H1 (cell line): Measurements from ENCODE around the gene NAA10. TPM values are rescaled to one million over a fixed set of nuclear protein-coding genes. Genes with fewer than 3 reads are reported as not detected.

Source experiments
- CTCF ChIA-PET: fragments of 300-600 bp; sonication (Branson Sonifier 250); formaldehyde crosslinking; loops from one replicate; lab custom pipeline; 2021; ENCODE audit not compliant: partially characterized antibody; lab: Charles Lee
- POLR2A ChIA-PET: fragments of 300-600 bp; sonication (Branson Sonifier 250); formaldehyde crosslinking; loops from one replicate; lab custom pipeline; 2021; ENCODE audit warnings: inconsistent platforms; ENCODE audit not compliant: partially characterized antibody; lab: Charles Lee
- DNase-seq, 2 experiments: peaks; one replicate each; pipeline versions ENCODE4 v3.0.0 to v3.0.0-alpha.2; 2010 to 2022; ENCODE audit warnings: low spot score in 2 of 2, low read depth in 1 of 2, mixed read lengths in 1 of 2
- FAIRE-seq: peaks from 2 replicates; lab custom pipeline; 2011; peaks lifted over from hg19 to GRCh38; lab: Jason Lieb, UNC
- H2AFZ ChIP-seq: 2 replicates; pipeline ENCODE4 v1.8.1; 2012; ENCODE audit warnings: low read length, inconsistent platforms
- H2AK5ac ChIP-seq: 2 replicates; pipeline ENCODE4 v1.6.1; 2013; ENCODE audit warnings: low read depth, low read length
- H2BK120ac ChIP-seq: replicated peaks from 2 replicates; pipeline ENCODE3; 2013; ENCODE audit warnings: low read depth, low read length, inconsistent platforms
- H2BK12ac ChIP-seq: 2 replicates; pipeline ENCODE4 v1.6.1; 2013; ENCODE audit warnings: low read depth, low read length
- H2BK15ac ChIP-seq: 2 replicates; pipeline ENCODE4 v1.6.1; 2013; ENCODE audit warnings: low read length
- H2BK20ac ChIP-seq: 2 replicates; pipeline ENCODE4 v1.6.1; 2013; ENCODE audit warnings: low read length
- H2BK5ac ChIP-seq: 2 replicates; pipeline ENCODE4 v1.6.1; 2013; ENCODE audit warnings: low read depth, low read length
- H3K14ac ChIP-seq: 2 replicates; pipeline ENCODE4 v1.6.1; 2013; ENCODE audit warnings: inconsistent platforms; ENCODE audit not compliant: insufficient read length
- H3K18ac ChIP-seq: 2 replicates; pipeline ENCODE4 v1.6.1; 2013; ENCODE audit warnings: low read length; ENCODE audit errors: extremely low read depth
- H3K23ac ChIP-seq: 2 replicates; pipeline ENCODE4 v1.6.1; 2013; ENCODE audit warnings: inconsistent platforms; ENCODE audit not compliant: insufficient read length
- H3K23me2 ChIP-seq: 2 replicates; pipeline ENCODE4 v1.6.1; 2013; ENCODE audit warnings: low read depth, low read length
- H3K27ac ChIP-seq: 2 replicates; pipeline ENCODE4 v1.6.1; 2011; ENCODE audit warnings: low read depth, low read length, inconsistent platforms
- H3K27me3 ChIP-seq, 4 experiments: replicated peaks in 1 of 4; 1 replicate in 1 of 4; 2 replicates in 3 of 4; pipeline versions ENCODE4 v1.6.1 to v1.8.1; 2011 to 2013; ENCODE audit warnings: low read length in 3 of 4, mild to moderate bottlenecking in 3 of 4, inconsistent platforms in 2 of 4, mixed read lengths in 2 of 4, moderate library complexity in 1 of 4; ENCODE audit not compliant: control insufficient read depth in 3 of 4, insufficient read depth in 3 of 4; ENCODE audit errors: extremely low read depth in 1 of 4
- H3K36me3 ChIP-seq, 4 experiments: 2 replicates each; pipeline versions ENCODE4 v1.6.1 to v1.8.1; 2011 to 2013; ENCODE audit warnings: mild to moderate bottlenecking in 4 of 4, low read length in 3 of 4, moderate library complexity in 2 of 4, control low read depth in 1 of 4, inconsistent platforms in 1 of 4; ENCODE audit not compliant: insufficient read depth in 4 of 4, control insufficient read depth in 2 of 4
- H3K4ac ChIP-seq: replicated peaks from 2 replicates; pipeline ENCODE3; 2013; ENCODE audit warnings: low read length, low read depth, mixed read lengths, inconsistent platforms; ENCODE audit not compliant: insufficient read length
- H3K4me1 ChIP-seq, 4 experiments: replicated peaks in 1 of 4; 1 replicate in 1 of 4; 2 replicates in 3 of 4; pipeline versions ENCODE4 v1.6.1 to v1.8.1; 2011 to 2013; ENCODE audit warnings: low read length in 3 of 4, inconsistent platforms in 2 of 4, mixed read lengths in 1 of 4; ENCODE audit not compliant: insufficient read depth in 4 of 4, control insufficient read depth in 3 of 4
- H3K4me2 ChIP-seq, 2 experiments: 2 replicates each; pipeline versions ENCODE4 v1.6.1 to v1.8.1; 2011 to 2013; ENCODE audit warnings: low read depth in 2 of 2, low read length in 2 of 2, control low read depth in 1 of 2, inconsistent platforms in 1 of 2, mild to moderate bottlenecking in 1 of 2; ENCODE audit not compliant: insufficient read depth in 1 of 2
- H3K4me3 ChIP-seq, 4 experiments: fragments of 200-600, 300-600 bp in 1 of 4; sonication (generic), shearing (Covaris generic), sonication (Bioruptor Twin) in 1 of 4; 2 replicates each; pipeline versions ENCODE4 v1.5.1 to v1.8.1; 2011 to 2016; ENCODE audit warnings: low read length in 4 of 4, low read depth in 3 of 4, control low read depth in 2 of 4, inconsistent platforms in 2 of 4, mild to moderate bottlenecking in 2 of 4, mixed read lengths in 1 of 4, moderate library complexity in 1 of 4; ENCODE audit not compliant: insufficient read depth in 2 of 4; ENCODE audit errors: extremely low read depth in 1 of 4
- H3K56ac ChIP-seq: replicated peaks from 2 replicates; pipeline ENCODE3; 2013; ENCODE audit warnings: low read depth, mild to moderate bottlenecking, mixed read lengths, low read length, inconsistent platforms; ENCODE audit not compliant: insufficient read length
- H3K79me1 ChIP-seq: 2 replicates; pipeline ENCODE4 v1.6.1; 2013; ENCODE audit warnings: low read depth, low read length, control low read depth
- H3K79me2 ChIP-seq, 2 experiments: 2 replicates each; pipeline versions ENCODE4 v1.6.1 to v1.8.1; 2012 to 2013; ENCODE audit warnings: low read length in 2 of 2, mild to moderate bottlenecking in 2 of 2, inconsistent platforms in 1 of 2; ENCODE audit not compliant: insufficient read depth in 2 of 2, control insufficient read depth in 1 of 2
- H3K9ac ChIP-seq, 4 experiments: replicated peaks in 1 of 4; 1 replicate in 1 of 4; 2 replicates in 3 of 4; pipeline versions ENCODE4 v1.6.1 to v1.8.1; 2011 to 2013; ENCODE audit warnings: low read depth in 3 of 4, low read length in 3 of 4, control low read depth in 2 of 4, mild to moderate bottlenecking in 2 of 4, moderate library complexity in 2 of 4, inconsistent platforms in 1 of 4; ENCODE audit errors: extremely low read depth in 1 of 4
- H3K9me3 ChIP-seq, 2 experiments: 2 replicates each; pipeline versions ENCODE4 v1.6.1 to v1.8.1; 2012 to 2013; ENCODE audit warnings: mild to moderate bottlenecking in 2 of 2, moderate library complexity in 2 of 2, control low read depth in 1 of 2, inconsistent platforms in 1 of 2, low read depth in 1 of 2, low read length in 1 of 2, mixed read lengths in 1 of 2; ENCODE audit not compliant: insufficient read depth in 2 of 2
- H4K20me1 ChIP-seq, 2 experiments: replicated peaks in 1 of 2; 2 replicates each; pipeline versions ENCODE3 to v1.8.1; 2011 to 2013; ENCODE audit warnings: inconsistent platforms in 2 of 2, low read length in 2 of 2, mild to moderate bottlenecking in 1 of 2; ENCODE audit not compliant: insufficient read depth in 2 of 2, control insufficient read depth in 1 of 2
- H4K5ac ChIP-seq: 2 replicates; pipeline ENCODE4 v1.6.1; 2013; ENCODE audit warnings: low read length, low read depth, mixed read lengths, inconsistent platforms; ENCODE audit not compliant: insufficient read length
- H4K8ac ChIP-seq: 2 replicates; pipeline ENCODE4 v1.8.0; 2013; ENCODE audit warnings: mild to moderate bottlenecking, moderate library complexity, low read length, inconsistent platforms; ENCODE audit not compliant: insufficient read depth; ENCODE audit errors: extremely low read depth
- H4K91ac ChIP-seq: replicated peaks from 2 replicates; pipeline ENCODE3; 2013; ENCODE audit warnings: low read length, mixed read lengths, inconsistent platforms; ENCODE audit not compliant: insufficient read length
- BRCA1 ChIP-seq: IDR thresholded peaks from 2 replicates; pipeline ENCODE4 v1.6.1; 2012; ENCODE audit warnings: low read depth, low read length, improper control_type of control experiment
- CBX8 ChIP-seq: fragments of 300-800, 300-1000 bp; sonication (generic); IDR thresholded peaks from 2 replicates; pipeline ENCODE4 v1.7.1; 2016; ENCODE audit warnings: low read depth, low read length, borderline replicate concordance
- MAFK ChIP-seq: IDR thresholded peaks from 2 replicates; pipeline ENCODE4 v1.6.1; 2012; ENCODE audit warnings: low read depth, mild to moderate bottlenecking, improper control_type of control experiment, low read length
- POLR2AphosphoS5 ChIP-seq: IDR thresholded peaks from 2 replicates; pipeline ENCODE4 v1.6.1; 2011; ENCODE audit warnings: low read depth, low read length
- SRF ChIP-seq: IDR thresholded peaks from 2 replicates; pipeline ENCODE4 v1.6.1; 2011; ENCODE audit warnings: mild to moderate bottlenecking, low read depth, low read length, moderate library complexity
- SUZ12 ChIP-seq: fragments of 200-600 bp; sonication (generic); IDR thresholded peaks from 2 replicates; pipeline ENCODE4 v1.6.1; 2012; ENCODE audit warnings: mild to moderate bottlenecking, inconsistent platforms, low read length, moderate library complexity, mixed read lengths
- TAF7 ChIP-seq: optimal IDR thresholded peaks from 2 replicates; pipeline ENCODE3; 2011; ENCODE audit warnings: low read depth, mild to moderate bottlenecking, inconsistent platforms, low read length, moderate library complexity, borderline replicate concordance
- TCF12 ChIP-seq: IDR thresholded peaks from 2 replicates; pipeline ENCODE4 v1.6.1; 2011; ENCODE audit warnings: low read depth, mild to moderate bottlenecking, low read length
- WGBS, 2 experiments: shearing (Covaris generic) in 1 of 2; methylation state at CpG; one replicate each; pipeline versions ENCODE4 v1.1.6 to v1.1.7; 2013 to 2015; ENCODE audit warnings: low lambda C conversion rate in 2 of 2, mixed read lengths in 2 of 2, inconsistent platforms in 1 of 2, low coverage in 1 of 2, missing lambda C conversion rate in 1 of 2; ENCODE audit not compliant: insufficient replicate concordance in 2 of 2, insufficient coverage in 1 of 2, insufficient read length in 1 of 2; ENCODE audit errors: extremely low coverage in 1 of 2, missing lambda C conversion rate in 1 of 2; 5-methylcytosine and 5-hydroxymethylcytosine counted together
- polyA plus RNA-seq, 7 experiments: library from polyadenylated mRNA; depleted of rRNA in 3 of 7; stranded (reverse) in 5 of 7; unstranded in 2 of 7; fragments of >200 nt in 5 of 7; fragments of 200-250 nt in 2 of 7; gene quantifications; 1 replicate in 5 of 7; 2 replicates in 1 of 7; 4 replicates in 1 of 7; pipeline versions ENCODE4 v1.2.1 to v1.2.3, GENCODE V29; 2011 to 2013; ENCODE audit warnings: missing spikeins in 2 of 7, mixed read lengths in 2 of 7
- total RNA-seq: library from RNA; stranded (reverse); fragmentation: NEBNext Ultra II Directional; extraction: Animal tissue kit (Norgen Biotek cat#: 25700); gene quantifications from 2 replicates; pipeline ENCODE4 v1.2.1, GENCODE V29; 2021

Gene NAA10
- total and polyA plus RNA-seq, 2 of the 8 experiments (the other 6 are each of a cell fraction or from before 2014, with no cell fraction given): 80.4 to 98.8 TPM

- H2BK20ac ChIP-seq: no peak overlapping the region
- peaks cover 0 to 12% (median 0%) of the 10 kb centered on the region in 4 experiments; a peak in 1 of 7 replicates for H3K4me1 ChIP-seq
- H2AFZ ChIP-seq: no peak overlapping the region
- DNase-seq (no peak), FAIRE-seq (no peak)
- no peak overlapping the region for H3K27ac ChIP-seq
- H2BK15ac ChIP-seq: no peak overlapping the region
- 85% methylated on average over 5 of the region's 12 CpGs; no CpG with 5 or more reads in 1 of the 2 experiments for WGBS, 2 experiments
- no peak overlapping the region for H3K4me3 ChIP-seq
- H2BK12ac ChIP-seq: no peak overlapping the region
- H3K23me2 ChIP-seq: no peaks in the 10 kb centered on the region
- H3K36me3 ChIP-seq: no peaks in the 10 kb centered on the region; a peak in 1 of 8 replicates
- H2BK120ac ChIP-seq: no peak overlapping the region
- POLR2A ChIA-PET: interaction anchor here (0.6 to 1.8 kb wide), 7 partner anchors 10 to 124 kb away, joined by 3 to 10 read pairs (median 4); partner anchors contain the start of genes ARHGAP4 and HCFC1
- no peak overlapping the region for H2BK5ac ChIP-seq
- H3K56ac ChIP-seq: no peak overlapping the region
- no peak overlapping the region for H3K9ac ChIP-seq
- TF ChIP-seq CBX8 (no peak), BRCA1 (no peak), TAF7 (no peak), SRF (no peak), MAFK (no peak), SUZ12 (no peak), TCF12 (no peak), POLR2AphosphoS5 (no peak)
- H4K20me1 ChIP-seq: peaks cover 0 to 2% of the 10 kb centered on the region in 2 experiments
- CTCF ChIA-PET: interaction anchor here (1.0 to 2.3 kb wide), 5 partner anchors 15 to 144 kb away, joined by 3 to 9 read pairs (median 4); partner anchors contain the start of gene PLXNB3
- no peaks in the 10 kb centered on the region for H3K79me1 ChIP-seq
- H4K91ac ChIP-seq: no peak overlapping the region
- no peak overlapping the region for H3K4ac ChIP-seq
- no peak overlapping the region for H4K8ac ChIP-seq
- H3K14ac ChIP-seq: no peak overlapping the region
- no peaks in the 10 kb centered on the region for H3K79me2 ChIP-seq
- H3K4me2 ChIP-seq: no peak overlapping the region
- no peak overlapping the region for H2AK5ac ChIP-seq
- H3K23ac ChIP-seq: no peak overlapping the region
- no peaks in the 10 kb centered on the region for H3K9me3 ChIP-seq
- H3K18ac ChIP-seq: no peak overlapping the region
- no peak overlapping the region for H4K5ac ChIP-seq
- no peaks in the 10 kb centered on the region for H3K27me3 ChIP-seq
Measured at GRCh38 chrX:153907456-153907855, 27.4 kb downstream of the NAA10 start.
